Osteoblast (primary cell): ENCODE measurements around the gene FANCF. TPM values are rescaled to one million over a fixed set of nuclear protein-coding genes. Genes with fewer than 3 reads are reported as not detected.

Experiments
- DNase-seq: peaks from one replicate; pipeline ENCODE4 v3.0.0; 2011; ENCODE audit warnings: low spot score, mixed read lengths; ENCODE audit not compliant: insufficient read length; ENCODE audit errors: missing footprints
- H2AFZ ChIP-seq: 2 replicates; pipeline ENCODE4 v1.6.0; 2011; ENCODE audit warnings: mild to moderate bottlenecking, low read length
- H3K27ac ChIP-seq: 2 replicates; pipeline ENCODE4 v1.5.1; 2011; ENCODE audit warnings: mild to moderate bottlenecking, low read depth, low read length, moderate library complexity
- H3K27me3 ChIP-seq: 2 replicates; pipeline ENCODE4 v1.6.0; 2012; ENCODE audit warnings: mild to moderate bottlenecking, control low read depth, inconsistent platforms, low read length, moderate library complexity; ENCODE audit not compliant: insufficient read depth
- H3K36me3 ChIP-seq: 2 replicates; pipeline ENCODE4 v1.5.1; 2011; ENCODE audit warnings: mild to moderate bottlenecking, low read length, control low read depth, moderate library complexity; ENCODE audit not compliant: insufficient read depth
- H3K4me1 ChIP-seq: 2 replicates; pipeline ENCODE4 v1.5.1; 2011; ENCODE audit warnings: mild to moderate bottlenecking, low read length, control low read depth, moderate library complexity; ENCODE audit not compliant: insufficient read depth
- H3K4me2 ChIP-seq: 2 replicates; pipeline ENCODE4 v1.6.0; 2011; ENCODE audit warnings: mild to moderate bottlenecking, low read length; ENCODE audit not compliant: insufficient read depth
- H3K4me3 ChIP-seq: fragments of 200-600 bp; sonication (generic); 3 replicates; pipeline ENCODE4 v1.5.1; 2012; ENCODE audit warnings: mild to moderate bottlenecking, low read length, inconsistent platforms; ENCODE audit not compliant: insufficient read depth
- H3K79me2 ChIP-seq: 2 replicates; pipeline ENCODE4 v1.6.0; 2012; ENCODE audit warnings: mild to moderate bottlenecking, low read length, control low read depth, inconsistent platforms; ENCODE audit not compliant: insufficient read depth
- H3K9me3 ChIP-seq: 2 replicates; pipeline ENCODE4 v1.5.1; 2011; ENCODE audit warnings: low read depth, low read length, control low read depth
- H4K20me1 ChIP-seq: 2 replicates; pipeline ENCODE4 v1.6.0; 2012; ENCODE audit warnings: mild to moderate bottlenecking, low read length, control low read depth; ENCODE audit not compliant: insufficient read depth
- total RNA-seq: library from RNA; depleted of rRNA; stranded (reverse); fragments of >200 nt; gene quantifications from 2 replicates; pipeline ENCODE4 v1.2.3, GENCODE V29; 2012
- TF ChIP-seq, protein P1 (sequence below): IDR thresholded peaks from 2 replicates; pipeline ENCODE4 v1.5.1; 2011; ENCODE audit warnings: mild to moderate bottlenecking, low read depth, low read length, moderate library complexity; ENCODE audit errors: extremely low read depth

FANCF gene
- total RNA-seq, 1 donor = 13.4 TPM

DNA sequence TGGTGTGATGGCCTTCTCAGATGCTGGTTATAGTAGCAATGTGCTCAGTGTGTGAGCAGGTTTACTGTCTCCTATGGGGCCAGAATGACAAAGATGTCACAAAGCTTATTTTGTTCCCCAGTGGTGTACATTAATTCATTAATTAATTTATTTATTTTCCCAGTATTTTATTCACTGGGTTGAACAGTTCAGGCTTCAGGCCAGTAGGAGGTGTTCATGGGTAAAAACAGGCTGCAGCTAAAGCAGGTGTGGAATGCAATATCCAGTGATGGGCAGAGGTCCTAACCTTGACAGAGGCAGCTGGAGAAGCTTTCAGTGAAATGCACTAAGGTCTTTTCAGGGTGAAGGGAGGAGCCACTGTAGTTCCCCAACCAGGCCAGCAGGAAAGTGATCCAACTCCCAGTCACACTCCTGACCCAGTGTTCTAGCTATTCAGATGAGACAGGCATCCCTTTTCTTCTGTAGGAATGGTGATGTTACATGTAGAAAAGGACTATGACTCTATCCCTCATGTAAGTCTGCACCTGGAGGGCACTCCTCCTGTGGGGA lies 7.8 kb upstream of the FANCF start:
- TF ChIP-seq, protein P1, sequence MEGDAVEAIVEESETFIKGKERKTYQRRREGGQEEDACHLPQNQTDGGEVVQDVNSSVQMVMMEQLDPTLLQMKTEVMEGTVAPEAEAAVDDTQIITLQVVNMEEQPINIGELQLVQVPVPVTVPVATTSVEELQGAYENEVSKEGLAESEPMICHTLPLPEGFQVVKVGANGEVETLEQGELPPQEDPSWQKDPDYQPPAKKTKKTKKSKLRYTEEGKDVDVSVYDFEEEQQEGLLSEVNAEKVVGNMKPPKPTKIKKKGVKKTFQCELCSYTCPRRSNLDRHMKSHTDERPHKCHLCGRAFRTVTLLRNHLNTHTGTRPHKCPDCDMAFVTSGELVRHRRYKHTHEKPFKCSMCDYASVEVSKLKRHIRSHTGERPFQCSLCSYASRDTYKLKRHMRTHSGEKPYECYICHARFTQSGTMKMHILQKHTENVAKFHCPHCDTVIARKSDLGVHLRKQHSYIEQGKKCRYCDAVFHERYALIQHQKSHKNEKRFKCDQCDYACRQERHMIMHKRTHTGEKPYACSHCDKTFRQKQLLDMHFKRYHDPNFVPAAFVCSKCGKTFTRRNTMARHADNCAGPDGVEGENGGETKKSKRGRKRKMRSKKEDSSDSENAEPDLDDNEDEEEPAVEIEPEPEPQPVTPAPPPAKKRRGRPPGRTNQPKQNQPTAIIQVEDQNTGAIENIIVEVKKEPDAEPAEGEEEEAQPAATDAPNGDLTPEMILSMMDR = no peak
- no peak overlapping the region for H3K27ac ChIP-seq

DNA sequence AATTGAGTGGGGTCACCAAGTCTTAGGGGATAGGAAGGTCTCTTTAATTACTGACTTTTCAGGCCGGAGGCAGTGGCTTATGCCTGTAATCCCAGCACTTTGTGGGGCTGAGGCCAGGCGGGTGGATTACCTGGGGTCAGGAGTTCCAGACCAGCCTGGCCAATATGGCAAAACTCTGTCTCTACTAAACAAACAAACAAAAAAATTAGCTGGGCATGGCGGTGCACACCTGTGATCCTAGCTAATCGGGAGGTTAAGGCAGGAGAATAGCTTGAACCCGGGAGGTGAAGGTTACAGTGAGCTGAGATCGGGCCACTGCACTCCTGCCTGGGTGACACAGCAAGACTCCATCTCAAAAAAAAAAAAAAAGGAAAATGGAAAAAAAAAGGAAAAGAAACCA lies 1.8 kb upstream of the FANCF start:
- no peak overlapping the region for H3K4me3 ChIP-seq
- no peak overlapping the region for H3K4me2 ChIP-seq
- DNase-seq = no peak
- H3K27me3 ChIP-seq = no peaks in the 10 kb centered on the region
- no peak overlapping the region for H2AFZ ChIP-seq
- no peaks in the 10 kb centered on the region for H4K20me1 ChIP-seq
- H3K9me3 ChIP-seq = no peaks in the 10 kb centered on the region
- peaks cover 7% of the 10 kb centered on the region for H3K4me1 ChIP-seq
- TF ChIP-seq, protein P1 = no peak
- no peak overlapping the region for H3K27ac ChIP-seq
- H3K36me3 ChIP-seq = no peaks in the 10 kb centered on the region
- H3K79me2 ChIP-seq = peaks cover 3% of the 10 kb centered on the region

More for the DNA sequence above, 7.8 kb upstream of the FANCF start:
- H3K4me1 ChIP-seq = no peaks in the 10 kb centered on the region
- no peak overlapping the region for H3K4me3 ChIP-seq
- no peaks in the 10 kb centered on the region for H3K9me3 ChIP-seq
- no peak for DNase-seq
- no peak overlapping the region for H3K4me2 ChIP-seq
- no peaks in the 10 kb centered on the region for H3K79me2 ChIP-seq
- H3K36me3 ChIP-seq = no peaks in the 10 kb centered on the region
- H2AFZ ChIP-seq = no peak overlapping the region
- H4K20me1 ChIP-seq = no peaks in the 10 kb centered on the region
- H3K27me3 ChIP-seq = no peaks in the 10 kb centered on the region

DNA sequence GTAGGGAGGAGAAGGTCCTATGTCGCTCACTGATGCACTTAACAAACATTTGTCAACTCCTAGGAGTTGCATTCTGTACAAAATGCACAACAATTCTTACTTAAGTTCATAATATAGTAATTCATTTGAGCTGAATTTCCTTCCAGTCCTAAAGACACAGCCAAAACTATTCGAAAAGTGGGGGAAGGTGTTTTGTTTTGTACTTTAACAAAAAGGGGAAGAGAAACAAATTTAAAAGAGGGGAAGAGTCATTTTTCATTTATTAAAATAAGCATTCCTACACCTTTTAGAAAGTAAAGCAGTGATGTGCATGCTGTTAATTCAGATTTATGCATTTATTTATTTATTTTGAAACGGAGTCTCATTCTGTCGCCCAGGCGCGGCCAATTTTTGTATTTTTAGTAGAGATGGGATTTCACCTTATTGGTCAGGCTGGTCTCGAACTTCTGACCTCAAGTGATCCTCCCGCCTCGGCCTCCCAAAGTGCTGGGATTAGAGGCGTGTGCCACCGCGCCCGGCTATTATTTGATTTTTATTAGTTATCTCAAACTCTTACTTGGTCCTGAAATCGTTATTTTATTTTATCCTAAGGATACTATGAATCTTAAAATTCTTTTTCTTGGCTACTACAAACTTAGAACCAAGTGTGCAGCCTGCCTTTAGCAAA lies 1.1 kb upstream of the FANCF start:
- Histone ChIP-seq H2AFZ (peak overlapping the region; percentile 99), H3K4me2 (peak overlapping the region; percentile 77)

More for the DNA sequence above, 1.1 kb upstream of the FANCF start:
- Histone ChIP-seq H3K9me3 (no peaks in the 10 kb centered on the region), H3K4me3 (peak overlapping the region; percentile 93), H3K27me3 (no peaks in the 10 kb centered on the region), H3K27ac (no peak overlapping the region), H3K4me1 (peaks cover 7% of the 10 kb centered on the region), H4K20me1 (no peaks in the 10 kb centered on the region), H3K36me3 (no peaks in the 10 kb centered on the region), H3K79me2 (peaks cover 3% of the 10 kb centered on the region)
- TF ChIP-seq, protein P1 = no peak
- peak; percentile 13 for DNase-seq
